HG02840 (cell line): Measurements from ENCODE around the gene TRIM17.

Experiments
- ATAC-seq: cut with Tn5 transposase; IDR thresholded peaks from one replicate; pipeline ENCODE4 v1.9.1; 2021; ENCODE audit warnings: mild to moderate bottlenecking, moderate library complexity, moderate number of reproducible peaks; ENCODE audit not compliant: unreplicated experiment, low FRiP score

TRIM17 gene

GRCh38 chr1:228370941-228371740, 45.5 kb downstream of the TRIM17 start:
- ATAC-seq: no peak

- no peak for ATAC-seq
Measured at GRCh38 chr1:228370439-228370940, 46.2 kb downstream of the TRIM17 start.

GRCh38 chr1:228369608-228370438, 46.8 kb downstream of the TRIM17 start:
- no peak for ATAC-seq

GRCh38 chr1:228368801-228369607, 47.7 kb downstream of the TRIM17 start:
- no peak for ATAC-seq

- no peak for ATAC-seq
Measured at GRCh38 chr1:228367798-228368791, 48.6 kb downstream of the TRIM17 start.

- ATAC-seq: no peak
Measured at GRCh38 chr1:228366866-228367741, 49.6 kb downstream of the TRIM17 start.

- no peak for ATAC-seq
Measured at GRCh38 chr1:228366062-228366865, 50.4 kb downstream of the TRIM17 start.

GRCh38 chr1:228365271-228366061, 51.2 kb downstream of the TRIM17 start:
- no peak for ATAC-seq

- no peak for ATAC-seq
Measured at GRCh38 chr1:228364706-228365213, 51.9 kb downstream of the TRIM17 start.

GRCh38 chr1:228364068-228364705, 52.5 kb downstream of the TRIM17 start:
- ATAC-seq: no peak

- no peak for ATAC-seq
Measured at GRCh38 chr1:228363686-228364067, 53.0 kb downstream of the TRIM17 start.

- ATAC-seq: no peak
Measured at GRCh38 chr1:228362884-228363450, 53.7 kb downstream of the TRIM17 start.

- no peak for ATAC-seq
Measured at GRCh38 chr1:228362141-228362883, 54.3 kb downstream of the TRIM17 start.

GRCh38 chr1:228361314-228362140, 55.1 kb downstream of the TRIM17 start:
- no peak for ATAC-seq
